ENCODE data around the gene ADCK2. TPM values are rescaled to one million over a fixed set of nuclear protein-coding genes. Genes with fewer than 3 reads are reported as not detected.
A peak's percentile ranks its signal among the peaks of the same experiment; 100 is the strongest.
"Not testable (repeated sequence)": the region's sequence is repeated elsewhere in the genome, so short reads cannot be mapped to it uniquely, and the experiment has no call there.

Gene ADCK2
- polyA plus RNA-seq, 3 donors: 8.7 to 28.7 (median 18.3) TPM

GRCh38 chr7:140691376-140692045, 18.8 kb downstream of the ADCK2 start:
- Histone ChIP-seq H4K20me1 (ENCODE audit: insufficient read depth, low read length) (no peaks in the 10 kb centered on the region), H3K9ac (ENCODE audit: insufficient read depth, low read length, poor library complexity, severe bottlenecking) (no peak overlapping the region), H3K4me3 (replicated peaks in 1 of 3; ENCODE audit: low read depth in 2 of 3, low read length in 3 of 3) (no peak overlapping the region), H2AFZ (ENCODE audit: insufficient read depth, low read depth, low read length, poor library complexity, severe bottlenecking) (no peak overlapping the region), H3K9me3 (replicated peaks in 1 of 2; ENCODE audit: control insufficient read depth in 1 of 2, insufficient read depth in 1 of 2, low read length in 2 of 2) (no peaks in the 10 kb centered on the region), H3K27me3 (ENCODE audit: control insufficient read depth in 2 of 2, insufficient read depth in 2 of 2, low read length in 2 of 2) (no peaks in the 10 kb centered on the region), H3K4me1 (ENCODE audit: control insufficient read depth in 1 of 2, insufficient read depth in 2 of 2, low read length in 2 of 2) (peaks cover 5 to 7% of the 10 kb centered on the region in 2 donors), H3K79me2 (ENCODE audit: insufficient read depth, low read length) (no peaks in the 10 kb centered on the region), H3K36me3 (replicated peaks in 1 of 2; ENCODE audit: control insufficient read depth in 1 of 2, insufficient read depth in 2 of 2, low read length in 2 of 2) (peaks cover 31 to 65% of the 10 kb centered on the region in 2 donors), H3K4me2 (replicated peaks; ENCODE audit: extremely low read depth, low read length, poor library complexity, severe bottlenecking) (no peak overlapping the region), H3K27ac (ENCODE audit: low read depth in 1 of 2, low read length in 2 of 2) (no peak overlapping the region)
- H3K9me3 Mint-ChIP-seq: no peaks in the 10 kb centered on the region
- H3K36me3 Mint-ChIP-seq: peaks cover 50 to 64% of the 10 kb centered on the region in 2 donors
- no peak overlapping the region for H3K4me3 Mint-ChIP-seq
- DNase-seq: no peak
- intact Hi-C loops (cut with micrococcal nuclease): loop anchor here in 1 of 2 donors (10.0 kb wide), 1 partner anchor 233 kb away; the partner anchor contains the start of gene BRAF
- WGBS (ENCODE audit: insufficient coverage): 97% methylated on average over 8 of the region's 12 CpGs
- peaks cover 8% of the 10 kb centered on the region for H3K4me1 Mint-ChIP-seq
- H3K27ac Mint-ChIP-seq: peak overlapping the region in 2 of 7 donors; percentile 1 to 7
- peaks cover 0 to 1% (median 1%) of the 10 kb centered on the region in 3 donors for H3K27me3 Mint-ChIP-seq (ENCODE audit: low read depth in 3 of 3)
- TF ChIP-seq, protein P1, sequence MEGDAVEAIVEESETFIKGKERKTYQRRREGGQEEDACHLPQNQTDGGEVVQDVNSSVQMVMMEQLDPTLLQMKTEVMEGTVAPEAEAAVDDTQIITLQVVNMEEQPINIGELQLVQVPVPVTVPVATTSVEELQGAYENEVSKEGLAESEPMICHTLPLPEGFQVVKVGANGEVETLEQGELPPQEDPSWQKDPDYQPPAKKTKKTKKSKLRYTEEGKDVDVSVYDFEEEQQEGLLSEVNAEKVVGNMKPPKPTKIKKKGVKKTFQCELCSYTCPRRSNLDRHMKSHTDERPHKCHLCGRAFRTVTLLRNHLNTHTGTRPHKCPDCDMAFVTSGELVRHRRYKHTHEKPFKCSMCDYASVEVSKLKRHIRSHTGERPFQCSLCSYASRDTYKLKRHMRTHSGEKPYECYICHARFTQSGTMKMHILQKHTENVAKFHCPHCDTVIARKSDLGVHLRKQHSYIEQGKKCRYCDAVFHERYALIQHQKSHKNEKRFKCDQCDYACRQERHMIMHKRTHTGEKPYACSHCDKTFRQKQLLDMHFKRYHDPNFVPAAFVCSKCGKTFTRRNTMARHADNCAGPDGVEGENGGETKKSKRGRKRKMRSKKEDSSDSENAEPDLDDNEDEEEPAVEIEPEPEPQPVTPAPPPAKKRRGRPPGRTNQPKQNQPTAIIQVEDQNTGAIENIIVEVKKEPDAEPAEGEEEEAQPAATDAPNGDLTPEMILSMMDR (IDR thresholded peaks at IDR 0.05): no peak

GRCh38 chr7:140693849-140694248, 21.1 kb downstream of the ADCK2 start:
- peaks cover 15 to 45% of the 10 kb centered on the region in 2 donors for H3K36me3 ChIP-seq (replicated peaks in 1 of 2; ENCODE audit: control insufficient read depth in 1 of 2, insufficient read depth in 2 of 2, low read length in 2 of 2)
- peaks cover 21% of the 10 kb centered on the region for H3K79me2 ChIP-seq (ENCODE audit: insufficient read depth, low read length)
- H3K4me1 ChIP-seq (ENCODE audit: control insufficient read depth in 1 of 2, insufficient read depth in 2 of 2, low read length in 2 of 2): peaks cover 15 to 21% of the 10 kb centered on the region in 2 donors
- H3K9me3 Mint-ChIP-seq; H3K27me3 ChIP-seq (ENCODE audit: control insufficient read depth in 2 of 2, insufficient read depth in 2 of 2, low read length in 2 of 2); H3K27me3 Mint-ChIP-seq (ENCODE audit: low read depth in 3 of 3); H3K27ac ChIP-seq (ENCODE audit: low read depth in 1 of 2, low read length in 2 of 2); H2AFZ ChIP-seq (ENCODE audit: insufficient read depth, low read depth, low read length, poor library complexity, severe bottlenecking); H3K4me3 Mint-ChIP-seq; H3K9ac ChIP-seq (ENCODE audit: insufficient read depth, low read length, poor library complexity, severe bottlenecking); DNase-seq; H3K9me3 ChIP-seq (replicated peaks in 1 of 2; ENCODE audit: control insufficient read depth in 1 of 2, insufficient read depth in 1 of 2, low read length in 2 of 2); H3K4me3 ChIP-seq (replicated peaks in 1 of 3; ENCODE audit: low read depth in 2 of 3, low read length in 3 of 3); H3K4me2 ChIP-seq (replicated peaks; ENCODE audit: extremely low read depth, low read length, poor library complexity, severe bottlenecking): not testable (repeated sequence)
- H3K4me1 Mint-ChIP-seq: peaks cover 22% of the 10 kb centered on the region
- WGBS (ENCODE audit: insufficient coverage): 100% methylated on average over 8 of the region's 10 CpGs
- intact Hi-C loops (cut with micrococcal nuclease): loop anchor here in 1 of 2 donors (10.0 kb wide), 1 partner anchor 231 kb away; the partner anchor contains the start of gene BRAF
- peaks cover 13% of the 10 kb centered on the region for H4K20me1 ChIP-seq (ENCODE audit: insufficient read depth, low read length)
- peak overlapping the region in 1 of 7 donors; percentile 53 for H3K27ac Mint-ChIP-seq
- H3K36me3 Mint-ChIP-seq: peaks cover 36 to 47% of the 10 kb centered on the region in 2 donors
